Stimulated activated memory B cell treated with anti-CD40 and anti-IgM and Interleukin-4, amounts not matched to agents 10 μg/mL and 1 μg/mL and 100 μg/mL, for 72 hours (primary cell): ENCODE measurements around the gene ZDHHC21.

Experiments used
- ATAC-seq: fragments of 150-1000 bp; cut with Tn5 transposase; 2 replicates; pipeline ENCODE4 v1.10.0; 2021
- H3K27ac Mint-ChIP-seq: one replicate; pipeline ENCODE4 v1.8.0; 2022; ENCODE audit warnings: mild to moderate bottlenecking, mixed read lengths
- H3K27me3 Mint-ChIP-seq: one replicate; pipeline ENCODE4 v1.8.0; 2022; ENCODE audit warnings: mixed read lengths
- H3K36me3 Mint-ChIP-seq: one replicate; pipeline ENCODE4 v1.8.0; 2022; ENCODE audit warnings: mixed read lengths
- H3K4me1 Mint-ChIP-seq: one replicate; pipeline ENCODE4 v1.8.0; 2022; ENCODE audit warnings: mixed read lengths
- H3K4me3 Mint-ChIP-seq: one replicate; pipeline ENCODE4 v1.8.0; 2022; ENCODE audit warnings: mild to moderate bottlenecking, moderate library complexity, mixed read lengths
- H3K9me3 Mint-ChIP-seq: one replicate; pipeline ENCODE4 v1.8.0; 2022; ENCODE audit warnings: mixed read lengths

Gene ZDHHC21

GRCh38 chr9:14660721-14661120, 32.5 kb downstream of the ZDHHC21 start:
- Mint-ChIP-seq H3K27ac (no peak overlapping the region), H3K36me3 (peaks cover 51% of the 10 kb centered on the region), H3K27me3 (no peaks in the 10 kb centered on the region), H3K9me3 (no peaks in the 10 kb centered on the region), H3K4me3 (no peak overlapping the region), H3K4me1 (no peaks in the 10 kb centered on the region)
- no peak for ATAC-seq

- no peak overlapping the region for H3K4me3 Mint-ChIP-seq
- no peaks in the 10 kb centered on the region for H3K4me1 Mint-ChIP-seq
- peaks cover 61% of the 10 kb centered on the region for H3K36me3 Mint-ChIP-seq
- H3K27me3 Mint-ChIP-seq = no peaks in the 10 kb centered on the region
- H3K27ac Mint-ChIP-seq = no peak overlapping the region
- no peak for ATAC-seq
- peaks cover 11% of the 10 kb centered on the region for H3K9me3 Mint-ChIP-seq
Measured at GRCh38 chr9:14654932-14655331, 38.3 kb downstream of the ZDHHC21 start.

DNA sequence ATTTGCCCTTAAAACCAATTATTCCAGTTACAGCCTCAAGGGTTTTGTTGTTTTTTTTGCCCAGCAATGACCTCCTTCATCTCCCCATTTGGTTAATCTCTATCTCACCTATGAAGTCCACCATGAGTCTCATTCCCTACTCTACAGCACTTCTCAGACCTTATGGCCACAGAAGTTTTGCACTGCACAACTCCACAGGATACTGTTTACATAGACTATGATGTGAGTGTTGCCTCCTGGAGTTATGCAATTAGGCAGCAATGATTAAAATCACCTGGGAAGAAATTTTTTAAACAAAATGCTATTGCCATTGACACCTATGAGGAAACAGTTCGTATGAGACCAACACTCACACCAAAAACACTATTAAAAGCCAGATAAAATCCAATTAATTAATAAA, 39.7 kb downstream of the ZDHHC21 start:
- ATAC-seq = no peak
- H3K27ac Mint-ChIP-seq = no peak overlapping the region
- H3K4me1 Mint-ChIP-seq = no peaks in the 10 kb centered on the region
- no peaks in the 10 kb centered on the region for H3K27me3 Mint-ChIP-seq
- peaks cover 11% of the 10 kb centered on the region for H3K9me3 Mint-ChIP-seq
- H3K4me3 Mint-ChIP-seq = no peak overlapping the region
- peaks cover 51% of the 10 kb centered on the region for H3K36me3 Mint-ChIP-seq

DNA sequence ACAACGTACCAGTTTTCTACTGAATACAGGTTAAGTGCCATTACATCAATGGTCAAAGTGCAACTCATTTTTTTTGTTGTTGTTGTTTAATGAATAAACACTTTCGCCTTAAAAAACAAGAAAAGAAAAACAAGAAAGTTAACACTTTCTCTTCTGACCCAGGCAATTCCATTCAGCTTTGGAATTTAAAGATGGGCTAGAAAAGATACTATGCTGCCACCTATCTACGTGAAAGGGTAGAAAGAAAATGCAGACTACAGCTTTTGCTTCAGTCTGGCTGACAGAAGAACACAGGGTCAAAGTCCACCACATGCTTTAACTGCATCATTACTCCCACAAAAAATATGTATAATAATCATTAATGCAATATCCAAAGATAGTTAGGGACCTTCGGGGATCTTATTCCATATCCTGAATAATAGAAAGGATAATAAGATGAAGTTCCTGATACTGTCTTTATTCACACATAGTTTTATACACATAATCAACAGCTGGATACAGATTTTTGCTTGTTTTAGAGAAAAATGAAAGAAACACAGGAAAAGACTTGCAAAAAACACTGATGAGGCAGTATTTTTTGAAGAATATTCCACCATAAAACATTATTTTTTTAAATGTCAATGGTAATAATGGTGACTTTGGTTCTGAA, 40.4 kb downstream of the ZDHHC21 start:
- Mint-ChIP-seq H3K27me3 (no peaks in the 10 kb centered on the region), H3K27ac (no peak overlapping the region), H3K36me3 (peaks cover 51% of the 10 kb centered on the region), H3K4me1 (no peaks in the 10 kb centered on the region), H3K4me3 (no peak overlapping the region), H3K9me3 (peaks cover 11% of the 10 kb centered on the region)
- no peak for ATAC-seq

- Mint-ChIP-seq H3K27ac (no peak overlapping the region), H3K4me1 (no peaks in the 10 kb centered on the region), H3K4me3 (no peak overlapping the region), H3K9me3 (peaks cover 11% of the 10 kb centered on the region), H3K36me3 (peaks cover 38% of the 10 kb centered on the region), H3K27me3 (no peaks in the 10 kb centered on the region)
- no peak for ATAC-seq
Measured at GRCh38 chr9:14650596-14650995, 42.6 kb downstream of the ZDHHC21 start.

GRCh38 chr9:14645648-14646047, 47.6 kb downstream of the ZDHHC21 start:
- ATAC-seq = no peak
- peaks cover 25% of the 10 kb centered on the region for H3K36me3 Mint-ChIP-seq
- H3K27me3 Mint-ChIP-seq = no peaks in the 10 kb centered on the region

GRCh38 chr9:14640967-14641366, 52.3 kb downstream of the ZDHHC21 start:
- ATAC-seq = no peak
- Mint-ChIP-seq H3K36me3 (peaks cover 15% of the 10 kb centered on the region), H3K27me3 (no peaks in the 10 kb centered on the region), H3K4me3 (no peak overlapping the region), H3K4me1 (peaks cover 18% of the 10 kb centered on the region), H3K9me3 (no peaks in the 10 kb centered on the region), H3K27ac (no peak overlapping the region)

More at GRCh38 chr9:14645648-14646047, 47.6 kb downstream of the ZDHHC21 start:
- Mint-ChIP-seq H3K4me1 (peaks cover 15% of the 10 kb centered on the region), H3K4me3 (no peak overlapping the region), H3K27ac (no peak overlapping the region), H3K9me3 (no peaks in the 10 kb centered on the region)

- ATAC-seq = no peak
- Mint-ChIP-seq H3K27me3 (no peaks in the 10 kb centered on the region), H3K9me3 (no peaks in the 10 kb centered on the region), H3K4me3 (no peak overlapping the region), H3K27ac (no peak overlapping the region), H3K36me3 (peaks cover 14% of the 10 kb centered on the region), H3K4me1 (peaks cover 17% of the 10 kb centered on the region)
Measured at GRCh38 chr9:14640294-14640693, 52.9 kb downstream of the ZDHHC21 start.

GRCh38 chr9:14633906-14634565, 59.2 kb downstream of the ZDHHC21 start:
- no peaks in the 10 kb centered on the region for H3K27me3 Mint-ChIP-seq
- no peak for ATAC-seq
- no peaks in the 10 kb centered on the region for H3K36me3 Mint-ChIP-seq
- no peak overlapping the region for H3K27ac Mint-ChIP-seq
- H3K4me3 Mint-ChIP-seq = no peak overlapping the region
- peaks cover 7% of the 10 kb centered on the region for H3K4me1 Mint-ChIP-seq
- H3K9me3 Mint-ChIP-seq = no peaks in the 10 kb centered on the region

DNA sequence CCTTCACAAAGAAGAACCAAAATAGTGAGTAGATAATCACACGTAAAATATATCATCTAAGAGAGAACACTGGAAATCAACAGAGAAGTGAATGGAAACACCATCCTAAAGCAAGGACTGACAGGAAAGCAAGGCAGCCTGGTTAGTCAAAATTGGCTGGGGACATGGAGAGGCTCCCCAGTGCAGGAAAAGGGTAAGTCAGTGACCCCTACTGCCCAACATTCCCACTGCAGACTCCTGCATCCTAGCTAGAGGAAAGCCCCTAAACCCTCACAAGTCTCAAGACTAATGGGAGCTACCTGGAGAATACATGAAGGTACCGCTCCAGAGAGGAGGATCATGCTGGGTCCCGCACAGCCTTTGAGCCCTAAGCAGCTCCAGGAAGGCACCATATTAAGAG, 60.1 kb downstream of the ZDHHC21 start:
- peaks cover 7% of the 10 kb centered on the region for H3K4me1 Mint-ChIP-seq
- H3K36me3 Mint-ChIP-seq = no peaks in the 10 kb centered on the region
- H3K27me3 Mint-ChIP-seq = no peaks in the 10 kb centered on the region
- H3K27ac Mint-ChIP-seq = no peak overlapping the region
- ATAC-seq = no peak
- no peak overlapping the region for H3K4me3 Mint-ChIP-seq
- H3K9me3 Mint-ChIP-seq = no peaks in the 10 kb centered on the region

GRCh38 chr9:14627513-14627912, 65.7 kb downstream of the ZDHHC21 start:
- Mint-ChIP-seq H3K27me3 (no peaks in the 10 kb centered on the region), H3K36me3 (peaks cover 17% of the 10 kb centered on the region), H3K4me1 (no peaks in the 10 kb centered on the region), H3K4me3 (no peak overlapping the region), H3K27ac (no peak overlapping the region), H3K9me3 (no peaks in the 10 kb centered on the region)
- no peak for ATAC-seq

DNA sequence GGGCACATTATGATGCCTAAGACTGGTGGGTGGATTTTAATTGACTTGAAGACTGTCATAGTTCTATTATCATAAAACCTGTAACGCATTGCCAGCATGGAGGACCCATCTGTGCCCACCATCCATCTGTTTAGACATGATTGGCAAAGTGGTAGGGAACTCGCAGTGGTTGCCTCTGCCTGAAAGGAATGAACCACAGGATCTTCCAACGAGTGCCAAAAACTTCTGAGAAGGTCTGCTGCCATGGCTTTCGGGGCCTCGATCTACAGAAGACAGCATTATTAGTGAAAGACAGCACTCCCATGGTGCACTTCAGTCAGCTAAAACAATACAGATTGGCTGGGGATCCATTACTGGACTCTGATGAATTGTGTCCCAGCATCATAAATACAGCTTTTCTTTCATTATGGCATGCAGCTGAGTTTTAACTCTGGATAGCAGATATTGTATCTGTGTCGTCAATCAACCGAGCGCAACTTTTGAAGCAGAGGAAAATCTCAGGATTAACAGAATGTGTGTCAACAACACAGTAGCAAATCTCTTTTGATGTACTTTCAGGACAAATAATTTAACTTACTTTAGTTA, 74.3 kb downstream of the ZDHHC21 start:
- no peak overlapping the region for H3K4me3 Mint-ChIP-seq

DNA sequence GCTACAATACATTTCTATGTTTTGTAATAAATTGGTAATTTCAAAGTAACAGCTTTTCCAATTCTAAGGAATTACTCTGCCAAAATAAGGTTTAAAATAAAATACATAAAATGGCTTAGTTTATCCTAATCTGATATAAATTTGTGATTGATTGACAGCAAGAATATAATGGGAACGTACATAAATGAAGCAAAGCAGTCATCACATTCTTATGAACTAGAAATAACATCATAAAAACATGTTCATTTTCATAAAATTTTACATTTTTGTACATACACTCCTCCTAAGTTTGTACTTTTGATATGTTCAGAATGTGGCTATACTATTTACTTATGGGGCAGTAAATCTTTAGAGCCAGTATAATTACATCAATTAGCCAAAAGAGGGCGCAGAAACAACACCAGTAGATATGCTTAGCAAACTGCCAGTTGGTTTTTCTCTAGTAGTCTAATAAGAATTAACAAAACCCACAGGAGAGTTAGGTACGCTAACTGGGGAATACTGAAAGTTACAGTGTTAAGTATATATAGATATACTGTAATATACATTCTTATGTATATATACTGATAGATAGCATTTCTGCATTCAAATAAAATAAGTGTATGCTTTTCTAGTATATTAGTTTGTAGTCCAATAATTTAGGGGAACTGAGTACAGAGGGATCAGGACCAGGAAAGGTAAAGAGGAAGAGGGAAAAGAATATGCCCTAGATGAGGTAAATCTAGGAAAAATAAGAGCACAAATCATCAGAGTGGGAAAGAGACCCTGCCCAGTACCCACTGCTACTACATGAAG, 76.8 kb downstream of the ZDHHC21 start:
- ATAC-seq = no peak
- H3K27me3 Mint-ChIP-seq = no peaks in the 10 kb centered on the region
- no peak overlapping the region for H3K27ac Mint-ChIP-seq
- H3K9me3 Mint-ChIP-seq = no peaks in the 10 kb centered on the region
- H3K4me1 Mint-ChIP-seq = no peaks in the 10 kb centered on the region
- H3K36me3 Mint-ChIP-seq = peaks cover 1% of the 10 kb centered on the region
- no peak overlapping the region for H3K4me3 Mint-ChIP-seq

More for the DNA sequence above, 74.3 kb downstream of the ZDHHC21 start:
- no peak for ATAC-seq
- no peak overlapping the region for H3K27ac Mint-ChIP-seq
- H3K36me3 Mint-ChIP-seq = peaks cover 13% of the 10 kb centered on the region
- H3K9me3 Mint-ChIP-seq = no peaks in the 10 kb centered on the region
- H3K4me1 Mint-ChIP-seq = no peaks in the 10 kb centered on the region
- no peaks in the 10 kb centered on the region for H3K27me3 Mint-ChIP-seq

GRCh38 chr9:14608540-14608939, 84.7 kb downstream of the ZDHHC21 start:
- peaks cover 17% of the 10 kb centered on the region for H3K36me3 Mint-ChIP-seq
- H3K9me3 Mint-ChIP-seq = no peaks in the 10 kb centered on the region
- H3K4me1 Mint-ChIP-seq = no peaks in the 10 kb centered on the region
- no peaks in the 10 kb centered on the region for H3K27me3 Mint-ChIP-seq
- H3K27ac Mint-ChIP-seq = no peak overlapping the region
- H3K4me3 Mint-ChIP-seq = no peak overlapping the region
- no peak for ATAC-seq

- no peaks in the 10 kb centered on the region for H3K27me3 Mint-ChIP-seq
- no peaks in the 10 kb centered on the region for H3K4me1 Mint-ChIP-seq
- peaks cover 18% of the 10 kb centered on the region for H3K9me3 Mint-ChIP-seq
- H3K27ac Mint-ChIP-seq = no peak overlapping the region
- H3K4me3 Mint-ChIP-seq = no peak overlapping the region
- ATAC-seq = no peak
- H3K36me3 Mint-ChIP-seq = peaks cover 82% of the 10 kb centered on the region
Measured at GRCh38 chr9:14597171-14597799, 95.9 kb downstream of the ZDHHC21 start.
